GF-D8 (cell line): Measurements from ENCODE around the gene PRPF18.

Experiments used
- DNase-seq: peaks from one replicate; lab custom pipeline; 2025; lab: John Stamatoyannopoulos, UW

PRPF18 gene

DNA sequence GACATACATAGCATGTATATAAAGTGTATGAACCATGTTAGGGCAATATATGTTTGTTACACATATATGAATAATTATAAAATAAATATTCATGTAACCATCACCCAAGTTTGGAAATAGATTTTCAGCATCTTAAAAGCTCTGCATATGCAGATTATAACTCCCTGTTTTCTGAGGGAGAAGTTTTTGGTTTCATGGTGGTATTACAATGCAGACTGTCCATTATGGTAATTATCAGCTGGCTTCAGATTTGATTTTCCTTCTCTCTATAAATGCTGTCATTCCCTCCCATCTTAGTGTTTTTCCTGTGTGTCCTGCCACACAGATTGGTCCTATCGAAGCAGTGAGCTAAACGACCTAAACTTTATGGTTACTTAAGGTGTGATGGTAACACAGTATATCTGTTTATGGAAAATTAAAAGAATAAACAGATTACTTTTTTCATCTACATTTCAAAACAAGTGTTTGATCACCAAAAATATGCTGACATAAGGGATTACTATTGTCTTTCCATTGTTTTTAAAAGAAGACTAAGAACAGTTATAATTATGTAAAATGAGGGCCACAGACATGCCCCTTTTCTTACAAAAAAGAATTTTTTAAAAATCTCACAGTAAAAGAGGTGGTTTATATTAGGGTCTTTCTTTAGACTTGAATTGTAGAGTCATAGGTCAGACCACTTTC lies 17.7 kb downstream of the PRPF18 start:
- no peak for DNase-seq

DNA sequence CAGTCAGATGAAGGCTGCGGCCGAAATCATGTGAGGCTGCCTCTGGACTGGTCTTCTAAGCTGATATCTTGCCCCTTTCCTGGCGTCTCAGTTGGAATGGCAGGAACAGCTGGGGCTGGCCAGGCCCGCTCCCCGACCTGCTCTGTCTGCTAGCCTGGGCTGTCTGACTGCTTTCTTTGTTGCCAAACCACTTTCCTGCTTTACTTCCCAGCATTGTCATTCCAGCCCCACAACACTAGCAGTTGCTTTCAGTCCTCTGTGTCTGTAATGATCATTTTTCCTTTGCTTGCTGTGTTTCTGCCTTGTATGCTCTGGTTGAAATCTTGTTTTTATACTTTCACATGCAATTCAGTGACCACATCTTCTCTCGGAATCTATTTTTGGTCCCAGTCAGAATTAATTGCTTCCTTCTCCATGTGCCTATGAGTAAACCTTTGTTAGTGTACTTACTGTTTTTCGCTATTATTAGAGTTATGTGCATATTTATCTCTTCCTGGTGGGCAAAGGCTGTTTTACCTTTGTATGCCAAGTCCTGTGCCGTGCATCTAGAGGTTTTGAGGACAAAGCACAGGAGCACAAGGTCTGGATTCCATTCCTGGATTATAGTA lies 21.6 kb downstream of the PRPF18 start:
- DNase-seq = no peak

DNA sequence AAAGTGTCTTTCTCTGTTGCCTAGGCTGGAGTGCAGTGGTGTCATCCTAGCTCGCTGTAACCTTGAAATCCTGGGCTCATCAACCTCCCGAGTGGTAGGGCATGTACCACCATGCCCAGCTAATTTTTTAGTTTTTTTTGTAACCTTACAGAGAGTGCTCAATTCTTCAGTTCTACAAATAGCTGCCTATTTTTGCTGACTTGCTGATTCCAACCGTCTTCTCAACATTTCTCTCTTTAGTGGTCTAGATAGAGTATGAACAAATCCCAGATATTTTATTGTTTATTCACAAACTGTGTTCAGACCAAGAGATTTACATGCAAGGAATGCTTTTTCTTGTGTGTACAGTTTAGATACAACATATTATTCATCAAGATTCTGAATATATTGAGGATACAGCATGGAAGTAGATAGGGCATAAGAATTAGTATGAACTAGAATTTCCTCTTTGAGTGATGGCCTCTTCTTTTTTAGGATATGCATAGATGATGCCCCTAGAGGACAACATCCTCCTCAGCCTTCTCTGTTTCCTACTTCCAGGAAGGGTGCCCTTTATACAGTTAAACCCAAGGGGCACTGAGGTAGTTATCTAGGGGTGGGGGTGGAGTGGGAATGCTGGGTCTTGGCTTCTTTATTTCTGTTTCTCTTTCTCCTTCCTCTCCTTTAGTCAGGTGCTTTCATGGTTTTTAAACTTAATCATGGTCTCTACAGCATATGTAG lies 26.0 kb downstream of the PRPF18 start:
- no peak for DNase-seq

DNA sequence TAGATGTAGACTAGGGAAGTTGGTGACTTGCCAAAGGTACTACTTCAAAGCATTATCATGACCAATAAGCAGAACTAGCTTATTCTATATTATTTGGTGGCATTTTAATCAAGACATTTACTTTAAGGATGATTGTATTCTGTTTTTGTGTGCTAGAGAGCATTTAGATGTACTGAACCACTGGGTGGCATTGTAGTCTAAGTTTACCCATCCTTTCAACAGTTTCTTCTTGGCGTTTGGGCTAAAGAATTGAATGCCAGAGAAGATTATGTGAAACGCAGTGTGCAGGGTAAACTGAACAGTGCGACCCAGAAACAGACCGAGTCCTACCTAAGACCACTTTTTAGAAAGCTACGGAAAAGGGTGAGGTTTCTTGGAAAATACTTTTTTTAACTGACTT lies 26.8 kb downstream of the PRPF18 start:
- no peak for DNase-seq

DNA sequence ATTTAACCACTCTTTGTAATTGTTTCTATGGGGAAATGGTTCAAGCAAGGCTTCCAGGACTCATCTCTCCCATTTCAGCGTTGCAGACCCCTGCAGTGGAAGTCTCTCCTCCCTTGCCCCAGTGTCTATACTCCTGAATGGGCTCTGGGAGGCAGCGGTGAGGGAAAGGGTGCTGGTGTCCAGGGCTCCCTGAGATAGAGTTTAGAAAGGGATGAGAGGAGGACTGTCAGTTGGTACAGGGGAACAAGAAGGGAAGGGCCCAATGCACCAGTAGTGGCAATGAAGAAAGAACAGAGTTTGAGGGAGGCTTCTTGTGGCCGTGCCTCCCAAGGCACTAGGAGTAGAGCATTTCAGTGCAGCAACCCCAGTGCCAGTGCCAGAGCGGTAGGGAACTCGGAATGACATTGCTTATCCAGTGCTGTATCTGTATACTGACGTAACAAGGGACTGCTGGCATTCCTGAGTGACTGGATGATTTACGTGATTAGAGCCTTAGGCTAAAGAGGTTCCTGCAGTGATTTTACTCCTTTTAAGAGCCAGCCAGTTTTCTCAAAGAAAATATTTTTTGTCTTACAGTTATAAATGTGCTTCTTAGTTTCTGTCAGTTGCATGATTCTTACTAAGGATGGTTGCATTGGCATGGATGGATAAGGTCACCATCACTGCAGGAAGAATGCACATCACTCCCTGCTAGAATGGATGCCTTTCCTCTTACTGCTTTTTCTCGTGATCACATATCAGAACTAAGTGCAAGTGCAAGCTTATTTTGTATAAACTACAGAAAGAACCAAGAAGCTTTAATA lies 28.0 kb downstream of the PRPF18 start:
- no peak for DNase-seq

DNA sequence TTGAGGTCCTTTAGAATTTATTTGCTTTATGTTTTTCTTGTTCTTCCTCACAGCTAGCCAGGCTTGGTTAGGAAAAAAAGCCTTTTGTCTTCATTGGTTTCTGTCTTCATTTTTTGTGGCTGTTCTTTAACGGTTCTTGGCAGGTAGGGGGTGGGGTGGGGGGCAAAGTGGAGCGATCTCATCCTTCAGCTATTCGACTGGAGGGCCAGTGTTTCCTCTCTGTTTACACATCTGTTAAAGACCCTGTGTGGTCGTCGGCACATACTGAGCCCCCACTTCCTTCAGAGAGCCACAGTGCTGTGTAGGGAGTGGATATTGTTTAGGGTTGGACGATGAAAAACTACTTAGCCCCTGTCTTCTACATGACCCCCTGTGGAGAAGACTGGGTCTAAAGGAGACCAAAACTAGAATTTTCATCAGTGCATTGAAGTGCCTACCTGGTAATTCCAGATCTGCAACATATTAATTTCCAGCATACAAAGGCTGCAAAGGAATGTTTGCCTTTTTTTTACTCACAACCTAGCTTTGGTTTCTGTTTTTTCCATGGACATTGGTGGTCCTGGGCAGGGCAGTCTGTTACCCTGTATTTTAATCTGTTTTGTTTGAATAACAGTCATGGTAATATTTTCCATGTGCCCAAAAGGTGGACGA lies 29.0 kb downstream of the PRPF18 start:
- DNase-seq = no peak

DNA sequence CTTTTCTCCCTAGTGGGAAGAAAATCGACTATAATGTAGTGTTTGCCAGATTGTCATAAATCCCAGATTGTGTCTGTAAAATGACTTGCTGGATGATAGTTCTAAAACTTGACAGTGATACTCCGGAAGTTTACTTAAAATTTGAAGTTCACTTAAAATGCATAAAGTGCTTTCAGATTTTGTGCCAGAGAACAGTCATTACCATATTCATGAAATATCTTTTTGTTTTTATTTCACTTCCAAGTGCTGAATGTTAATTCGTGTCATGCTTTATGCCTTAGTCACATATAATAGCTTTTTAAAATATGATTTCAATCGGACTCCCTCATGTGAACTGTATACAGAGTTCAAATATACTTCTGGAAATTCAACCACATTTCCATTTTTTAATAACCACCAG lies 30.4 kb downstream of the PRPF18 start:
- DNase-seq = no peak

DNA sequence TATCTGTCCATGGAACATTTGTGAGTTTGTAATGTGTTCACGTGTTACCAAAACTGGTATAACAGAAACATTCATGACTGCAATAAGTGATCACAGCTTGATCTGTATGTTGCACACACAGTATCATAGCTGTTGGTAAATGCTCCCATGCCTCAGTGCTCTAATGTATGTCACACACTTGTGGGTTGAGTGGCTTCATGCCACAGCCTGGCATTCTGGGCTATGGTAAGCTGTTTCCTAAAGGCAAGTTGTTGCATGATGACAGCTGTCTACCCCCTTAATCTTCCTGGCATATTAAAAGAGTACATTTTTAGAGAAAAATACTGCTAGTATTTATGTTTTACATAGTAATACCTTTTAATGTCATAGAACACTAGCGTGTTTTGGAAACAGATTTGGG lies 35.2 kb downstream of the PRPF18 start:
- no peak for DNase-seq

DNA sequence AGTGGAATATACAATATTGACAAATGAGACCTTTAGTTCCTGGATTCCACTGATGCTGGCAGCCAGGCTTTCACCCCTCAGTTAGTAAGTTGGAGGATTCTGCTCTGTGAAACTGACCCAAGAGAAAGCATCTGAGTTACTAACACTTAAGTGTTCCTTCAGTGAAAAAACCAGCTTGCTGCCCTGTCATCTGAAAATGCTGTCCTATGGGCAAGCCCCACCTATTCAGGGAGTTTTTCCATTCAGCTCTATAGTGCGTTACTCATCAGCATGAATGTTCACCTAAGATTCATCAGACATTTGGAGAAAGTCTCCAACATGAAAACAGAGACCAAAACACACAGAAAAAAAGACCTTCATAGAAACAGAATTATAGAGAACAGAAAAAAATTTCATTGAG lies 37.9 kb downstream of the PRPF18 start:
- DNase-seq = no peak

DNA sequence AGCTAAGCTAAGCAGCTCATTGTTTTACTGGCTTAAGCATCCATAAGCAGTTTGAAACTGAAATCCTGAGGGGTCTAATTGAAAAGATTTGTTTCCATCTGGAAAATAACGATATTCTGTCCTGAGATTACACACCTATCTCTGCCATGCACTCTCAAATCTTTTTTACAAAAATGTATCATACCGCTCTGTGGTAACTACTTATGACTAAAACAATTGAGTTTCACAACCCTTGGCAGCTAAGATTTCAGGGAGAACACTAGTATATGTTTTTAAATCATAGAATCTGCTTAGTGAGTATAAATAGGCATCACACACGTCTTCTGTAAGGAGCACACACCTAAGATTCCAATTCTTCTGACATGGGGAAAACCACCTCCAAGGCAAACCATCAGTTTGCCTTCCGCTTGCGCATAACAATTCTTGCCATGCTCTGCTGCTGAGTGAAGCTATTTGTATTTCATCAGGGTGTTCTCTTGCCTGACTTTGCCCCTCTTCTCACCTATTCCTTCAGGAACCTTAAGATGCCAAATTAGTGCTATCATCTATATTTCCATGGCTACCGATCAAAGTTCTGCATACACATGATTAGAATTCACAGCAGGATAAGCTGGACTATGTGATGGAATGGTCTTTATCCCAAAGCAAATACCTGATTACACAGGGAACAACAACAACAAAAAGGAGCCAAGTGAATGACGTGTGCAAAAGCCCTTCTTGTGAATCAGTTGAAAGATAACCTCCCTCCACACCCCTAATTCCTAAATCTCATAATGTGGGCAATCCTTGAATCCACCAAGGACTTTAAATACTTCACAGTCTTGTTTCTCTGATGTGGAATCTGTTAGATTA lies 40.9 kb downstream of the PRPF18 start:
- no peak for DNase-seq

DNA sequence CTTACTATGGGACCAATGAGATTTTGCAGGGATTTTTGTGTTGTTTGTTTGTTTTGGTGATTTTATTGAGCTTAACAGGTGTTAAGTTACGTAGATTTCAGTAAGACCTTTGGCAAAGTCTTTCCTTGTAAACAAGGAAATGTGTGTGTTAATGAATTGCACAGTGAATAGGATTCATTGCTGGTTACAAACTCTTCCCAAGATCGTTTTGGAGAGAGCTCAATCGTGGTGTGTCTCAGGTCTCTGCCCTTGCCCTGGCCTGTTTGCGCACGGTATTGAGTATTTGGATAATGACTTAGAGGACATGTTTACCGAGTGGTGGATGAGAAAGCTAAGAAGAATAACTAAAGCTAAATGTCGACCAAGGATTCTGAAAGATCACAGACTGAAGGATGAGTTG lies 41.9 kb downstream of the PRPF18 start:
- DNase-seq = no peak

DNA sequence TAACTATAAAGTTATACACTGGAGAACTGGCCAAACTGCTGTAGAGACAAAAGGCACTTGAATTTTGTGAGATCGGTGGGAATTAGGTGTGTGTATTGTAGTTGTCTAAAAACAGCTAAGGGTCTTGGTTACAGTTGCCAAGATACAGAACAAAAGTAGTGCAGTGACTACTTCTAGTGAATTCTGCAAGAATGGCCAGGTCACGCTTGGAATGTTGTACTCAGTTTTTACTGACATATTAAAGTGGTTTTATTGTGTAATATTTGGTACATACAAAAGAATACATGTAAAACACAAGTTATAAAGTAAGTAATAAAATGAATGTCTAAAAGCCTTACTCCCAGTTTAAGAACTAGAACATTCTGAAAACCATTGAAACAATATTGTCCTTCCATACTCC lies 42.4 kb downstream of the PRPF18 start:
- no peak for DNase-seq

DNA sequence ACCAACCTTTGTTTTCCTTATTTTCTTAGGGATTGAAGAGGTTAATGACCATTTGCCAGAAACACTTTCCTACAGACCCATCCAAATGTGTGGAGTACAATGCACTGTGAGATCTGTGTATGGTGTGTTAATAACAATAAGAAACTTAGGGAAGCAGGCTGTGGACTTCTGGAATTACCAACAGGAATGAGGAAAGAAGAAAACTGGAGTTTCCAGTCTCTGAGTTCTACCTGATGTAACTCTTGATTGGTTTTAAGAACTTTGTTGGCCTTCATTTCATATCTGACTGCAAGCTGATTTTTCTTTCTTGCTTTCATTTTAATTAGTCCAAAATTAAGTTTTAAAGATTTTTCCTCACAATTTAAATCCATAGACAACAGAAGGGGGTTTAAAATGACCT lies 43.5 kb downstream of the PRPF18 start:
- no peak for DNase-seq

DNA sequence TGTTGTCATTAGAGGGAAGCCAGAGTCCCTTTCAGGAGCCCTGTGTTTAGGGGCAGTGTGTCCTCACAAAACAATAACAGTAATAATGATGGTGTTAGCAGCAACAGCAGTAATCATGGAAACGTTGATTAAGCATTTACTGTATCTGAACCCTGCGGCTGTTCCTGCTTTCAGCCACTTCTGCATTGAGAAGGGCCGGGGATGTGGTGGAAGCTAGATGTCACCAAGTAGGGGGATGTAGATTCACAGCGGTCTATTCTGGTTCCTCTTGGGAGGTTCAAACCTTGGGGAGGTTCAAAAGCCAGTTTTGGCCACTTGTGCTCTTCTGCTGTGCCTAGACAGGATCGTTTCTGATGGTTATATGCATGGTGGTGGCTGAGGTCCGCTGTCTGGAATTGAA lies 44.8 kb downstream of the PRPF18 start:
- no peak for DNase-seq

DNA sequence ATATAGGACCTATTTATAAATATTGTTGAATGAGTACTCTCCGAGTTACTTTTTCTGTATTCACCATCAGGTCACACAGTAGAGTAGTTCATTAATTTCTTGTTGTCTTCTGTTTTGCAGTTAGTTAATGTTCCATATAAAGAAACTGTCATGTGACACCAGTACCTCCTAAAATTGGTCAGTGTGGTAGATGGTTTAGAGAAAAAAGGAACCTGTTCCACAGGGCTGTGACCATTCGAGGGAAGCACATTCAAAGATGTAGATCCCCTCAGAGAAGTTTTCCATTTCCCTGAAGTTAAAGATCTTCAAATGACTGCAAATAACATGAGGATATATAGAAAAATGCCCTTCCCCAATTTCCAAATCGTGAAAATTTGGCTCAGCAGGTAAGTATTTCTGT lies 45.7 kb downstream of the PRPF18 start:
- no peak for DNase-seq

DNA sequence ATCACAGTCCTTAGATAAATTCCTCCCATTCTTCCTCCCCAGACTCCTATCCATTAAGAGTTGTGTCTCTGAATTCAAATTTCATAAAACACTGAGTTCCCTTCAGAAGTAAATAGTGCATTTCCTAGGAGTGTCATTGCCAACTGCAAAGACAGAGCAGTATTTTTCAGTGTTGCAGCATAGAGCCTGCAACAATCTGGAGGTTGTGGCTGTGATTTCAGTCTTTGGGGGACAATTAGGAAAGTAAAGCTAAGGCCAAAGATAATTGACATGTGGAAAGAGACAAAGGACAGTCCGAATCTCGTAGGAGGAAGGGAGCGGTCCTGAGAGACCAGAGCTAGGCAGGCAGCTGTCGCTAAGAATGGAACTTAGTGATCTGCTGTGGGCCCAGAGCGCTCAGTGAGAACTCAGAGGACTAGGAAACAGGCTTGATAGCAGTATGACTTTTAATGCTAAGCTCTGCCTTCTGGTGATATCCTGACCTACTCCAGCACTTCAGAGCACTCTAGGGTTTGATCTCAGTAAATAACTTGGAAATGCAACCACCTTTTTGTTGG lies 46.2 kb downstream of the PRPF18 start:
- DNase-seq = no peak

DNA sequence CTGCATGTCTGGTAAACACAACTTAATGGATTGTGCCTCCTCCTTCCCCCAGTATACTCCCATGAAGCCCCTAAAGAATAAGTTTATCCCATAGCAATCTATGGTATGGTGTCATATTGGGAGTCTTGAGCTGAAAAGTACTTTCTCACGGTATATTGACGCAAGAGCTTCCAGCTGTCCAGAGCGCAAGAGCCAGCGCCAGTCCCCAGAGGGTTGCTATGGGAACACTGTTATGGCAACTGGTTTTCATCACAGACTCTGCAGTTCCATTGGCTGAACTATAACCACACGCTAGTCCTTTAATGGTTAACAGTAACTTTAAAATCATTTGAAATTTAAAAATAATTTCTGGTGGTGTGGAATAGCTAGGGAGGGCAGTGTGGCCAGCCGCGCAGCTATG lies 46.9 kb downstream of the PRPF18 start:
- no peak for DNase-seq

DNA sequence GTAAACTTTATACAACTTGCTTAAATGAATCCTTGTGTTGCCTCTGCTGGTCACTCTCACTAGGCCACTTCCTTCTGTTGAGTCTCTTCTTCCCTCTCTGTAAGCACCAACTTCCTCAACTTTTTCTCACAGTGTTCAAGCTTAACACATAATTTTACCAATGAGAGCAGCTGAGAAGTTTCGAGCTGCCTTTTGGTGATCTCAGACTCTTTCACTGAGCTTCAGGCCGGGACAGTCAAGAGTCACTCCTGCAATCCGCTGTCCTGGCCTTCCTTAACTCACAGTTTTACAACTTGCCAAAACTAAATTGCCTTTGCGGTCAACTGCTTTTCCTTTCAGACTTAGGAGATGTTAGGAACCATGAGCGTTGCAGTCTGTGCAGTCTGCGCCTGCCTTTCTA lies 47.4 kb downstream of the PRPF18 start:
- DNase-seq = no peak

DNA sequence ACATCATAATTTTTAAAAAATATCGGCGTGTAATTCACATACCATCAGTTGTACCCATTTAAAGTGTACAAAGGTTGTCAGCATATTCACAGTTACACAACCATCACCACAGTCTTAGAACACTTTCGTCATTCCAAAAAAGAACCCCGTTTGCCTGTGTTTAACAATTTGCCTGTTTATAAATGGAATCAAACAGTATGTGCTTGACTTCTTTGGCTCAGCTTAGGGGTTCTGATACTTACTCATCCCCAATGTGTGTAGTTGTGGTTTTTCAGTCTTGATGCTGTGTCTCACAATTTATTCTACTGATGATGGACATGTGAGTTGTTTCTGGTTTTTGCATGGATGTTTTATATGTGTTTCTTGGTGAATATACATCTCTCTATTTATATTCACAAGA lies 50.0 kb downstream of the PRPF18 start:
- no peak for DNase-seq

DNA sequence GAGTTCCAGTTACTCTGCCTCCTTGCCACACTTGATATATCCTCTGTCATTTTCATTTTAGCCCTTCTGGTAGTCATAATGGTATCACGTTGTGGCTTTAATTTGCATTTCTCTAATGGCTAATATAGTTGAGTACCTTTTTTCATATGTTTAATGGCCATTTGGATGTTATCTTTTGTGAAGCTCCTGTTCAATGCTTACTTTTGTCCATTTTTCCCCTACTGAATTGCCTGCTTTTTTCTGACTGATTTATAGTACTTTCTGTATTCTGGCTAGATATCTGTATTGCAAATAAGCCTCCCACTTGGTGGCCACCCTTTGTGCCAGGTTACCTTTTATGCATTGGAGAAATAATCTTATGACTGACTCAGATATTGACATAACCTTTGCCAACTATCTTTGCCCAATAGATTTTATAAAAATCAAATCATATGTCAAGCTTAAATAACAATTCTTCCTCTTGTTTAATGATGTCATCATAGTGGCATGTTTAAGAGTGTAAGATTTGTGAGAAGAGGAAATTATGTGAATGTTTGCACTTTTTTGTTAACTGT lies 50.6 kb downstream of the PRPF18 start:
- no peak for DNase-seq

DNA sequence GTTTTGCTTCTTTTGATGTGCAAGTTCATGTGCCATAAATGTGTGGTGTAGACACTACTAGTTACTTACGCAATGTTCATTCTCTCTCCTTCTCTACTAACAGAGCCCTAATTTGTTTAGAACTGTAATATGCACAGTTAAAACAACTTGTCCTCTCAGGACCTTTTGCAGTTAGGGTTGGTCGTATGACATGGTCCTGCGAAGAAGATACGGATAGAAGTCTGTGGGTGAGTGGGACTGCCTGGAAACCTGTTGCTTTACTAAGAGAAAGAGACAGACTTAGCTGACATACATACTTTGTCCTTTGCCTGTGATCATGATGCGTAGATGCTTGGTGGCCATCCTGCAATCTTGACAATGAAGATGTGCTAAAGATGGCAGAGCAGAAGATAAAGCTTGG lies 51.1 kb downstream of the PRPF18 start:
- DNase-seq = no peak
